NCI-H2107 (cell line): Measurements from ENCODE around the gene XK.
"Not testable (repeated sequence)": the region's sequence is repeated elsewhere in the genome, so short reads cannot be mapped to it uniquely, and the experiment has no call there.

Experiments
- DNase-seq: peaks from one replicate; lab custom pipeline; 2025; lab: John Stamatoyannopoulos, UW

Gene XK

DNA sequence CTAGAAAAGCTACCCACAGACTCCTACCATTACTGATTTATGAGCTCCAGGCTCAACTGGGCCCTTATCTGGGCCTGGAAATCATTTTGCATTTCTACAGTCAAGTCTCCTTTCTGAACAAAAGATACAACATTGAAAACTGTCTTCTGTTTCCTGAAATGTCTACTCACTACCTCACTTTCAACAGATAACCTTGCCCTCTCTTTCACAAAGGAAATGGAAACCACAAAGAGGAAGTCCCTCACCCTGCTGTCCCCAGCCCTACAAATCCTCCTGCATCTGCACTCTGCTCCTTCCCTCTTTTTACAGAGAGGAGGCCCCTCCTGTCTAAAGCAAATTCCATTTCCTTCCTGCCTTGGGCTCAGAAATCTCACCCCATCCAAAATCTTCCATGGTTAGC, 69.4 kb downstream of the XK start:
- DNase-seq = no peak

DNA sequence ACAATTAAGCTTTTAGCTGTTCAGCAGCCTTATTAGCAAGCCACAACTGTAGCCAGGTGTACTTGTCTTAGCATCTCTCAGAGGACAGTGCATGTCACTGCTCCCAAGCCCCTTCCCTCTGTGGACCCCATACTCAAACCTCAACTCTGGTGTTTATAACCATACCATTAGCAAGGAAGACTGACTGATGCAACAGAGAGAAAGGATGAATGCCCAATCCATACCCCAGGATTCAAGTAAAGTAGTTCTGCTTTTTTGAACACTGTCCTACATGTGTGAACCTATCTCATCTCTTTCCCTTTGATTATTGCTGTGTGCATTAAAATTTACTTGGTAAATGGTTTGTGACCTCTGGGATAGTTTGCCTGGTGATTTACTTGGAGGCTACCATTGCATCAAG, 71.5 kb downstream of the XK start:
- no peak for DNase-seq

DNA sequence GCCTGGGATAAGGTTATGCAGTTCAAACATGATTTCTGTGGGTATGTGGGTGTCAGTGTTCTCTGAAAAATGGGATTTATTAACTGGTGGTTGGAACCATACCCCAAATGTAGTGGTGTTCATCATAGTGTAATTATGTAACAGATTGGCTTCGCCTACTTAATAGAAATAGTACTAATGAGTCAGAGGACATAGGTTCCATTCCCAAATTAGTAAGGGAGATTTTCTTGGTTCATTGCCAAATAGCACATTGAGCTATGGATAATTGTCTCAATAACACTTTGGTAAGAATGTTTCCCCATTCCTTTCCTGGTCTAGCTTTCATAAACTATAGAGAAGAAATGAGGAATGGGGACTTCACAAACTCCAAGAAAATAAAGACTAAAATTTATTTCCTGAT, 73.8 kb downstream of the XK start:
- no peak for DNase-seq

DNA sequence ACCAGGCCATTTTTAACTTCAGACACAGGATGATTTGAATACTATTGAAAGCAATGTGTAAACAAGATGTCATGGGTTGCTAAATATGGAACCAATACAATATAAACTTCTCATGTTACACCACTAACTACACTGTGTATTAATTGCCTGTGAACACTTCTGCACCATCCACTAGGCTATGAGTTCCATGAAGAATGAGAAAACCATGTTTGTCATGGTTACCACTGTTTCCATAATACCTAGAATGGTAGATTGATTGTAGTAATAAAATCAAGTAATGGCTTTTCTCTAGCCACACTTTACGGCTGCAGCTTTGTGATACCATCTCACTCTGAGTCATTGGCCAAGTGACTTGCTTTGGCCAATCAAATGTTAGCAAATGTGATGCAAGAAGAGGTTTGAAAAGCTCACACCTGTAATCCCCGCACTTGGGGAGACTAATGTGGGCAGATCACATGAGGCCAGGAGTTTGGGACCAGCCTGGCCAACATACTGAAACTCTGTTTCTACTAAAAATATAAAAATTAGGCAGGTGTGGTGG, 74.4 kb downstream of the XK start:
- DNase-seq = no peak

DNA sequence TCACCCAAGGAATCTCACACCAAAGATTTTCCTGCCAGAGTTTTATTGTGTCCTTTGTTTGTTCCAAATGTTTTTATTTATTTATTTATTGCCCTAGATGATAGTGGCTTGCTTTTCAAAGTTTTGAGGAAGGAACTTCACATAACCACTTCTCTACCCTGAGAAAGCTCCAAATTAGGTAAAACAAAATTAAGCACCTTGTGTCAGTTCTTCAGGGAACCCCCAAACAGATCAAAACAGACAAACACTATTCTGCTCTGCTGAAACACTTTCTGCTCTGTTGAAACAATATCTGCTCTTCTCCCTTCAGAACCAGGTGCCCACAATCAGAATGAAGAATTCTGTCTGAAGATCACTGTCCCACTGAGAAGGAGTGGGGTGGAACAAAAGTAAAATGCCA, 77.8 kb downstream of the XK start:
- no peak for DNase-seq

DNA sequence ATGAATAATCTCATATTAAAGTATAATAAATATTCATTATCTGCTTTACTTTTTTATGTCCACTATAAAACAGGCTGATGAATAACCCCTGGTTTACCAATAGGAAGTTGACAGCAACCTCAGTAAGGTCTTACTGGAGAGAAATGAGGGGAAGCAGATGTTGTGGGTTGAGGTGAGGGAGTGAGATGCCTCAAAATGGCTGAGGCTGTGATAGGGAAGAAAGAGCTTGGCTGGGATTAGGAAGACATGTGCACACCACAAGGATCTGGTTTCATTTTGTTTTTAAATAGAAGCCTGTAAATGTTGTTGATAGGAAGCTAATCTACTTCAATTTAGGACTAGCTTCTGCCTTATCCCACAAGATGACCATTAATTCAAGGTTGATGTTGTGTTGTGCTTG, 79.9 kb downstream of the XK start:
- DNase-seq = no peak

DNA sequence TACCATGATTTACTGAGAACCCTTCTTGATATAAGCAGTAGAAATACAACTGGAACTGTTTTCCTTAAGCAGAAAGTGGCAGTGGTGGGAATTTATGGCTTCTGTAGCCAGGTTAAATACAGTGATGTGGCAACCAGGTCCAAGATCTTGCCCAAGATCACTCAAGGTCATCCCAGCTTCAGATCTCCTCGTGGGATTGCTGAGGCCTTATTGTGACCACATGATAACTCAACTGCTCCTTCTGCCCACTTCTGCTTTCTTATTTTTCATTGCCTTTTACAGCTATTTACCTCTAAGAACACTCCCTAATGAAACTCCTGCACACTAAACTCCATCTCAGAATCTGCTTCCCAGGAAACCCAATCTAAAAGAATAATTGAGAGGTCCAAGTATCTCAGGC, 81.8 kb downstream of the XK start:
- no peak for DNase-seq

DNA sequence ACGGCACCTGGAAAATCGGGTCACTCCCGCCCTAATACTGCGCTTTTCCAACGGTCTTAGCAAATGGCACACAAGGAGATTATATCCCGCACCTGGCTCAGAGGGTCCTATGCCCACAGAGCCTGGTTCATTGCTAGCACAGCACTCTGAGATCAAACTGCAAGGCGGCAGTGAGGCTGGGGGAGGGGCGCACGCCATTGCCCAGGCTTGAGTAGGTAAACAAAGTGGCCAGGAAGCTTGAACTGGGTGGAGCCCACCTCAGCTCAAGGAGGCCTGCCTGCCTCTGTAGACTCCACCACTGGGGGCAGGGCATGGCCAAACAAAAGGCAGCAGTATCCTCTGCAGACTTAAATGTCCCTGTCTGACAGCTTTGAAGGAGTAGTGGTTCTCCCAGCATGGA, 83.3 kb downstream of the XK start:
- DNase-seq = not testable (repeated sequence)

DNA sequence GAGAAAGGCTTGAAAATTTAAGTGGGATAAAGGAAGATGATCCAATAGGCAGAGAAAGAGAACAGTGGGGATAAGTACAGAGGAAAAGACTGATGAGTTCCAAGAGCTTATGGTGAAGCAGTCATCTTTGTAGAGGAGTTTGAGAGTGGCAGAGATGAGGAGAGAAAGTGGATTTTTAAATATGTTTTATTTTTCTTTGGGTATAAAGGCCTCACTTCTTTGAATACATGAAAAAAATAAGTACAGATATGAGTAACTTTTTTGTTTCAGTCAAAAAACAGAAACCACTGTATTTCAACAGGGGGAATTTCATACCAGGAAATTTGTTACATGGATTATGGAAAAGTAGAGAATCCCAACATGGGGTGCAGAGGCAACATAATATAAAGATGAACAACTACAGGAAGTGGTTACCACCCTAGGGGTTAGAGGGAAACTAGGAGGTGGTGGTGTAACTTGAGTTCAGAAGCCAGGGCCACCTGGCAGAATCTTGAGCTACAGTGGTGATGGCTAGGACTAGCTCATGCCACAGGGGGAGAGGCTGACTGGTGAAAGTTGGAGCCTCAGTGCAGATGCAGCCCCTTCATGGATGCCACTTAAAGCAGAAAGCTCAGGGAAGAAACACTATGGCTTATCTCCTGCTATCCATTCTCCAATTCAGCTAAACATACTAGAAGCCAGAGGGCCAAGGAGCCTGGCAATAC, 90.8 kb downstream of the XK start:
- DNase-seq = no peak

DNA sequence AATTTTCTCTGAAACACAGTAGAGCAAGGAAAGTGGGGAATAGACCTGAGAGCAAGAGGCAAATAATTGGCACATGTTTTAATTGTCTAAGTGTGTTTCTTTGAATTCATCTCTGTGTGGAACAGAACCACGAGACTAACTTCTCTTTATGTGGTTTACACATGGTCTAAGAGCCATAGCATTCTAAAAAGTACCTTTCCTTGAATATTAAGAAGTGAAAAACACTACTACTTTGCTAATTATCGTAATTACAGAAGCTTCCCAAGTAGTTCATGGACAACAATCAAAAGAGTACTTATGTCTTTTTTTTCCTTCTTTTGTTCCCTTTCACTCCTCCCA, 91.4 kb downstream of the XK start:
- no peak for DNase-seq

DNA sequence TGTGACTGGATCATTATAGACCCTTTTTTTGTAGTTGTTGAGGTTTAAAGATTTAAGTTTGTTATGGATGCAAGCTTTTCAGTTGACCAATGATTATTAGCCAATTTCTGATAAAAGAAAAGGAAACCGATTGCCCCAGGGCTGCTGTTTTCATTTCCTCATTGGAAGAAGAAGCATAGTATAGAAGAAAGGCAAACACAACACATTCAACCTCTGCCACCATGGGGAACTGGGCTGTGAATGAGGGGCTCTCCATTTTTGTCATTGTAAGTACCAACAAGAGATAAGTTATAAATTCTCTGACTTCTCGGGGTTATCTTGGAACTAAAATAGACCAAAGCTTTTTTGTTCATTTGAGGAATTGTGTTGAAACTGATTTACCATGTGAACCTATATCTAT, 94.3 kb downstream of the XK start, which contains the start of gene CYBB:
TSS of gene CYBB (plus strand) at position 203 of the 400 bp plus-strand sequence. CDS start at position 222, 19 bp downstream.
- DNase-seq = no peak

DNA sequence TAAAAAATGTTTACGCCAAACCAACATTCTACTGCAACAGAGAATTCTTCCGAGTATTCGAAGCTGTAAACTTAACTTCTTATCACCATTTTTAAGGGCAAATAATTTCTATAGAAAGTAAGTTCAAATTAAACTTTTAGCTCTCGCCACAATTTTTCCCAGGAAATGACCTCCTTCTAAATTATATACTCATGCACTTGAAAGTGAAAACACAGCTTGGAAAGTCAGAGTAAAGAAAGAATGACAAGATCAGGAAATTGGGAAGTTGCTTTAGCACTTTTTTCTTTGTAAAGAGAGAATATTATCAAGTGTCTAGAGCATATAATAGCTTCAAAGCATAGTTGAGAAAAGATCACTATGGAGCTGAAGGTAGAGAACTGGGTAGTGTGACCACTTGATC, 95.5 kb downstream of the XK start:
- no peak for DNase-seq
